GM12878 (cell line): ENCODE results near the gene COTL1. TPM values are rescaled to one million over a fixed set of nuclear protein-coding genes. Genes with fewer than 3 reads are reported as not detected.

Experiments used
- ATAC-seq: fragments of 200-7000 bp; cut with Tn5 transposase; 3 replicates; pipeline ENCODE4 v1.9.1; 2020; ENCODE audit warnings: mild to moderate bottlenecking, moderate library complexity
- BruUV-seq: library from RNA; stranded (reverse); fragments of 400-500 nt; replicated peaks from 2 replicates; lab custom pipeline; 2021; lab: Mats Ljungman, UMichigan
- CTCF ChIA-PET: fragments of 300-600 bp; sonication (Branson Sonifier 250); formaldehyde crosslinking; extraction: SDS; loops from one replicate; lab custom pipeline; 2021; ENCODE audit warnings: inconsistent platforms; lab: Yijun Ruan, JAX
- POLR2A ChIA-PET: fragments of 350-600 bp; formaldehyde crosslinking; extraction: SDS; loops from one replicate; lab custom pipeline; 2021; ENCODE audit warnings: inconsistent platforms; lab: Charles Lee
- RAD21 ChIA-PET: fragments of 300-600 bp; sonication (Branson Sonifier 250); formaldehyde crosslinking; loops from one replicate; lab custom pipeline; 2023; ENCODE audit warnings: antibody characterized with exemption; ENCODE audit not compliant: unreplicated experiment; lab: Charles Lee
- SMC1A ChIA-PET: fragments of 300-600 bp; sonication (Branson Sonifier 250); formaldehyde crosslinking; loops from one replicate; lab custom pipeline; 2023; ENCODE audit not compliant: unreplicated experiment, uncharacterized antibody; lab: Charles Lee
- DNase-seq: peaks from one replicate; pipeline ENCODE4 v3.0.0-alpha.2; 2011; ENCODE audit warnings: low read depth, low spot score
- FAIRE-seq: peaks from 3 replicates; lab custom pipeline; 2011; peaks lifted over from hg19 to GRCh38; lab: Jason Lieb, UNC
- H2AFZ ChIP-seq: 2 replicates; pipeline ENCODE4 v1.6.0; 2011; ENCODE audit warnings: low read depth, low read length, control low read depth; ENCODE audit not compliant: control insufficient read depth
- H3K27ac ChIP-seq: 2 replicates; pipeline ENCODE4 v1.5.1; 2011; ENCODE audit warnings: control low read depth; ENCODE audit not compliant: control insufficient read depth, insufficient read depth
- H3K27me3 ChIP-seq, 2 experiments: replicated peaks in 1 of 2; 2 replicates each; pipeline versions ENCODE4 v1.6.0 to v1.6.1; 2011; ENCODE audit warnings: low read length in 1 of 2; ENCODE audit not compliant: control insufficient read depth in 2 of 2, insufficient read depth in 2 of 2
- H3K36me3 ChIP-seq, 2 experiments: 2 replicates each; pipeline ENCODE4 v1.5.1; 2011; ENCODE audit warnings: low read length in 1 of 2; ENCODE audit not compliant: control insufficient read depth in 2 of 2, insufficient read depth in 2 of 2
- H3K4me1 ChIP-seq: 2 replicates; pipeline ENCODE4 v1.6.1; 2011; ENCODE audit warnings: mild to moderate bottlenecking, low read length, moderate library complexity, mixed read lengths; ENCODE audit not compliant: control insufficient read depth, insufficient read depth
- H3K4me2 ChIP-seq: 2 replicates; pipeline ENCODE4 v1.6.0; 2011; ENCODE audit warnings: control low read depth; ENCODE audit not compliant: control insufficient read depth, insufficient read depth
- H3K4me3 ChIP-seq: fragments of 200-600 bp; sonication (generic); 2 replicates; pipeline ENCODE4 v1.5.1; 2016
- H3K79me2 ChIP-seq: 2 replicates; pipeline ENCODE4 v1.6.0; 2011; ENCODE audit warnings: low read length; ENCODE audit not compliant: control insufficient read depth, insufficient read depth
- H3K9ac ChIP-seq: 2 replicates; pipeline ENCODE4 v1.8.0; 2011; ENCODE audit warnings: low read length, control low read depth, mixed read lengths; ENCODE audit not compliant: control insufficient read depth, insufficient read depth
- H3K9me3 ChIP-seq: replicated peaks from 3 replicates; pipeline ENCODE4 v1.5.1; 2011; ENCODE audit warnings: mild to moderate bottlenecking, low read length; ENCODE audit not compliant: control insufficient read depth, insufficient read depth
- H4K20me1 ChIP-seq: 2 replicates; pipeline ENCODE4 v1.6.0; 2011; ENCODE audit not compliant: control insufficient read depth, insufficient read depth
- CBX3 ChIP-seq: fragments of 200-600 bp; sonication (generic); IDR thresholded peaks from 2 replicates; pipeline ENCODE4 v1.6.1; 2016; ENCODE audit warnings: low read depth, borderline replicate concordance
- GABPA ChIP-seq: IDR thresholded peaks from 2 replicates; pipeline ENCODE4 v1.6.1; 2014; ENCODE audit warnings: antibody characterized with exemption, low read depth, mild to moderate bottlenecking, inconsistent platforms
- IRF3 ChIP-seq: fragments of 450-650 bp; IDR thresholded peaks from 2 replicates; pipeline ENCODE4 v1.6.1; 2014; ENCODE audit warnings: mild to moderate bottlenecking
- JUND ChIP-seq: IDR thresholded peaks from 2 replicates; pipeline ENCODE4 v1.6.1; 2012; ENCODE audit warnings: low read depth, mild to moderate bottlenecking, low read length, improper control_type of control experiment, moderate library complexity
- KAT2A ChIP-seq: conservative IDR thresholded peaks from 2 replicates; pipeline ENCODE4 v1.6.1; 2011; ENCODE audit warnings: low read depth, low read length; ENCODE audit not compliant: control insufficient read depth
- NKRF ChIP-seq: fragments of 450-650 bp; conservative IDR thresholded peaks from 2 replicates; pipeline ENCODE4 v1.6.1; 2017; ENCODE audit warnings: mild to moderate bottlenecking, moderate library complexity
- PAX5 ChIP-seq: IDR thresholded peaks from 2 replicates; pipeline ENCODE4 v1.6.1; 2011; ENCODE audit warnings: low read depth, low read length, borderline replicate concordance
- PBX3 ChIP-seq: IDR thresholded peaks from 2 replicates; pipeline ENCODE4 v1.6.1; 2011; ENCODE audit warnings: mild to moderate bottlenecking, low read depth, low read length, moderate library complexity; ENCODE audit not compliant: insufficient replicate concordance
- POLR2AphosphoS2 ChIP-seq: IDR thresholded peaks from 2 replicates; pipeline ENCODE4 v1.6.1; 2011; ENCODE audit warnings: low read depth, mild to moderate bottlenecking, low read length, improper control_type of control experiment, moderate library complexity
- RBBP5 ChIP-seq: fragments of 200-600 bp; sonication (generic); conservative IDR thresholded peaks from 2 replicates; pipeline ENCODE4 v1.6.1; 2016
- USF1 ChIP-seq: IDR thresholded peaks from 2 replicates; pipeline ENCODE4 v1.6.1; 2011; ENCODE audit warnings: borderline replicate concordance, low read depth, mild to moderate bottlenecking, moderate library complexity, mixed read lengths, low read length; ENCODE audit not compliant: insufficient read depth; ENCODE audit errors: extremely low read length
- WGBS: methylation state at CpG from one replicate; pipeline ENCODE4 v1.1.6; 2016; ENCODE audit warnings: low lambda C conversion rate; ENCODE audit not compliant: insufficient replicate concordance, insufficient coverage; ENCODE audit errors: missing lambda C conversion rate; 5-methylcytosine and 5-hydroxymethylcytosine counted together
- in situ Hi-C: fragments of 300-500 bp; cut with MboI; formaldehyde crosslinking; loops from 9 replicates; pipeline ENCODE4 v1.14.3; 2018; ENCODE audit warnings: mixed read lengths
- intact Hi-C: fragments of 100-400 bp; cut with micrococcal nuclease; formaldehyde crosslinking; loops from one replicate; pipeline ENCODE4 v1.14.2; 2022; ENCODE audit not compliant: unreplicated experiment
- polyA plus RNA-seq, 11 experiments: library from polyadenylated mRNA; depleted of rRNA in 4 of 11; unstranded in 6 of 11; stranded (reverse) in 5 of 11; fragments of >200 nt; fragmentation: Nextera tagmentation in 4 of 11; fragmentation: Illumina TruSeq in 1 of 11; extraction: Ambion mirVana in 4 of 11; extraction: Trizol in 1 of 11; gene quantifications; 1 replicate in 1 of 11; 2 replicates in 10 of 11; pipeline versions ENCODE4 v1.2.1 to v1.2.3, GENCODE V29; 2011 to 2016; ENCODE audit warnings: inconsistent platforms in 2 of 11, missing spikeins in 2 of 11, low read depth in 1 of 11
- total RNA-seq, 4 experiments: library from RNA; depleted of rRNA in 3 of 4; stranded (reverse); fragments of >200 nt in 3 of 4; fragmentation: Illumina TruSeq in 1 of 4; extraction: Trizol in 1 of 4; gene quantifications; 2 replicates each; pipeline versions ENCODE4 v1.2.1 to v1.2.3, GENCODE V29; 2013 to 2021

The COTL1 gene
- total and polyA plus RNA-seq, 10 of the 15 experiments (the other 5 are each of a cell fraction or from before 2014, with no cell fraction given), result 140 to 894 (median 330) TPM

DNA sequence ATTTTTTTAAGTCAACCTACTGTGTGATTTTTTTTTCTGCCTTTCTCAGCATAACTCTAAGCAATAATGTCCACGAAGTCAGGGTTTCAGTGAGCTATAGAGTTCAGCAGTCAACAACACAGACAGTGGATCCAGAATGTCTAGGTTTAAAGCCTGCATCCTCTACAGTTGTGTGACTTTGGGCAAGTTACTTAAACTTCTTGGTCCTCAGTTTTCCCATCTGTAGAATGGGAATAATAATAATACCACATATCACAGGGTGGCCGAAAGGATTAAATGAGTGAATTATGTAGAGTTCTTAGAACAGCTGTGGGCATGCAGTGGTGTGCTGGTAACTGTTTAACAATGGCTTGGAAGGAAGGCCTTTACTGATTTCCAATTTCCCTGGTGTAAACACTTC is 74.6 kb downstream of the COTL1 start:
- Histone ChIP-seq H3K9ac (no peak overlapping the region), H3K27me3 (peaks cover 0 to 2% of the 10 kb centered on the region in 2 experiments; a peak in 1 of 4 replicates), H2AFZ (no peak overlapping the region), H3K36me3 (no peaks in the 10 kb centered on the region), H3K4me1 (no peaks in the 10 kb centered on the region), H3K27ac (no peak overlapping the region), H3K4me3 (no peak overlapping the region), H3K79me2 (no peaks in the 10 kb centered on the region), H3K4me2 (no peak overlapping the region), H4K20me1 (no peaks in the 10 kb centered on the region), H3K9me3 (no peaks in the 10 kb centered on the region; the same call in 2 of the 3 replicates)
- ATAC-seq, result no peak
- ChIA-PET RAD21 (no interaction called here), CTCF (no interaction called here), POLR2A (interaction anchor here (0.8 kb wide), 1 partner anchor 23 kb away, joined by 3 read pairs; no protein-coding TSS in a partner anchor), SMC1A (no interaction called here)
- no peak for TF ChIP-seq PAX5
- no peak for TF ChIP-seq NKRF
- no peak for TF ChIP-seq RBBP5
- TF ChIP-seq IRF3, result no peak
- no peak for TF ChIP-seq KAT2A
- TF ChIP-seq PBX3, result no peak
- TF ChIP-seq CBX3, result no peak
- no peak for TF ChIP-seq JUND
- no peak for TF ChIP-seq POLR2AphosphoS2
- no peak for TF ChIP-seq USF1
- no peak for TF ChIP-seq GABPA
- 0% methylated on average over 2 of the region's 2 CpGs for WGBS
- BruUV-seq, result no TSS peak
- intact Hi-C loops (no loop called here), in situ Hi-C loops (no loop called here)
- no peak for DNase-seq
- no peak for FAIRE-seq
